ENCODE results near the gene PCSK5.

The PCSK5 gene

DNA sequence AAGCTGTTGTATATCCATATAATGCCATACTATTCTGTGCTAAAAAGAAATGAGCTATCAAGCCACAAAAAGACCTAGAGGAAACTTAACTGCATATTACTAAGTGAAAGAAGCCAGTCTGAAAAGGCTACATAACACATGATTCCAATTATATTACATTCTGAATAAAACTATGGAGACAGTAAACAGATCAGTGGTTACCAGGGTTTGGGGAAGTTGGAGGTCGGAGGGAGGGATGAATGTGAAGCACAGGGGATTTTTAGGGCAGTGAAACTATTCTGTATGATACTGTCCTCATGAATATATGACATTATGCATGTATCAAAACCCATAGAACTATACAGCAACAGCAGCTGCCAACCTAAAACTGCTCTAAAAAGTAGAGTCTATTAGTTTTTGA, 509.4 kb downstream of the PCSK5 start:
- no peak overlapping the region for H4K8ac ChIP-seq (ENCODE audit: low read length)
- H3K18ac ChIP-seq (ENCODE audit: low read depth in 1 of 2, low read length in 2 of 2) = no peak overlapping the region
- DNase-seq = no peak
- H2BK120ac ChIP-seq (ENCODE audit: low read depth, low read length) = no peak overlapping the region
- H3K79me1 ChIP-seq (replicated peaks; ENCODE audit: low read length, poor library complexity, severe bottlenecking) = peaks cover 1% of the 10 kb centered on the region
- H2BK12ac ChIP-seq (ENCODE audit: low read length in 2 of 2) = no peak overlapping the region
- no peaks in the 10 kb centered on the region for H3K27me3 ChIP-seq (ENCODE audit: control insufficient read depth in 1 of 2, insufficient read depth in 1 of 2, low read length in 2 of 2)
- no CpG with 5 or more reads among the region's 1 CpG for WGBS
- H4K91ac ChIP-seq (ENCODE audit: low read length) = no peak overlapping the region
- no peak overlapping the region for H3K23ac ChIP-seq (ENCODE audit: low read length in 2 of 2)
- H2BK15ac ChIP-seq (ENCODE audit: low read depth, poor library complexity, severe bottlenecking) = no peak overlapping the region
- no peaks in the 10 kb centered on the region for H3K36me3 ChIP-seq (ENCODE audit: control insufficient read depth in 1 of 2, insufficient read depth in 2 of 2, low read depth in 1 of 2, low read length in 2 of 2)
- H2AK5ac ChIP-seq (ENCODE audit: low read length, severe bottlenecking) = no peak overlapping the region
- H3K9ac ChIP-seq (ENCODE audit: low read length) = no peak overlapping the region
- no peaks in the 10 kb centered on the region for H3K9me3 ChIP-seq (ENCODE audit: control insufficient read depth, low read length)
- no peak overlapping the region for H3K14ac ChIP-seq (ENCODE audit: low read length in 2 of 2)
- peaks cover 2% of the 10 kb centered on the region for H3K4me1 ChIP-seq (ENCODE audit: control insufficient read depth, insufficient read depth, low read depth, low read length)
- no peak overlapping the region for H3K27ac ChIP-seq (ENCODE audit: low read length, poor library complexity, severe bottlenecking)
- no peak overlapping the region for H3K4me3 ChIP-seq (ENCODE audit: insufficient read depth in 1 of 2, low read depth in 1 of 2, low read length in 2 of 2)
- H3K4me2 ChIP-seq (ENCODE audit: low read length, poor library complexity, severe bottlenecking) = no peak overlapping the region
- H2AFZ ChIP-seq (ENCODE audit: low read depth, low read length) = no peak overlapping the region
- no peak overlapping the region for H2BK5ac ChIP-seq (ENCODE audit: low read depth, low read length, poor library complexity, severe bottlenecking)
- H3K4ac ChIP-seq (ENCODE audit: low read depth in 1 of 2, low read length in 2 of 2) = no peak overlapping the region

DNA sequence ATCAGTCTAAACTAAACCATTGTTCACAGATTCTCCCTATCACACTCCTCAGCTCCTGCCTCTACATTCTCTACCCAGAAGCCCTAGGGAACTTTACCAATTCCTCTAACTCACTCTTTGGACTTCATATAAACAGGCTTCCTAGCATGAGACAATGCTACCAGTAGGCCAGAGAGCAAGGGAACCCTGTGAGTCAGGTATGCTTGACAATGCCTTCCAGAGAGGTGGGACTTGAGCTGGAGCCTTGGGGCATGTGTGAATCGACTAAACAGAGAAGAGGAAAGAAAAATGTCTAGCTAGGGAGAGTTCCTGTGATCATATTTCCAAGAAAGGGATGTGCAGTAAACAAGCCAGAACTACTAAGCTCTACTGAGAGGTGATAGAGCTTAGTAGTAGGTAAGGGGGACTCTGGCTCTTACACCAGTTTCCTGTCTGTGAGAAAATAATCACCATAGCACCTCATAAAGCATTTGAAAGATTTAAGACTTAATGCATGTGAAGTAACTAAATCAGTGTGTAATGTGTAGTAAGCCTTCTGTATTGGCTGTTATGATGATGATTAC, 510.1 kb downstream of the PCSK5 start:
- H3K4me3 ChIP-seq (ENCODE audit: insufficient read depth in 1 of 2, low read depth in 1 of 2, low read length in 2 of 2) = no peak overlapping the region
- no peaks in the 10 kb centered on the region for H3K4me1 ChIP-seq (ENCODE audit: control insufficient read depth, insufficient read depth, low read depth, low read length)
- no peak overlapping the region for H3K4me2 ChIP-seq (ENCODE audit: low read length, poor library complexity, severe bottlenecking)
- 88% methylated on average over 1 of the region's 1 CpG for WGBS
- H3K27me3 ChIP-seq (ENCODE audit: control insufficient read depth in 1 of 2, insufficient read depth in 1 of 2, low read length in 2 of 2) = no peaks in the 10 kb centered on the region
- H2BK12ac ChIP-seq (ENCODE audit: low read length in 2 of 2) = no peak overlapping the region
- H3K14ac ChIP-seq (ENCODE audit: low read length in 2 of 2) = no peak overlapping the region
- no peak overlapping the region for H2BK120ac ChIP-seq (ENCODE audit: low read depth, low read length)
- no peak overlapping the region for H3K9ac ChIP-seq (ENCODE audit: low read length)
- no peak overlapping the region for H3K23ac ChIP-seq (ENCODE audit: low read length in 2 of 2)
- no peaks in the 10 kb centered on the region for H3K36me3 ChIP-seq (ENCODE audit: control insufficient read depth in 1 of 2, insufficient read depth in 2 of 2, low read depth in 1 of 2, low read length in 2 of 2)
- H3K4ac ChIP-seq (ENCODE audit: low read depth in 1 of 2, low read length in 2 of 2) = no peak overlapping the region
- DNase-seq = no peak
- H2AFZ ChIP-seq (ENCODE audit: low read depth, low read length) = no peak overlapping the region
- no peak overlapping the region for H2BK5ac ChIP-seq (ENCODE audit: low read depth, low read length, poor library complexity, severe bottlenecking)
- no peaks in the 10 kb centered on the region for H3K79me1 ChIP-seq (replicated peaks; ENCODE audit: low read length, poor library complexity, severe bottlenecking)
- H2AK5ac ChIP-seq (ENCODE audit: low read length, severe bottlenecking) = no peak overlapping the region
- H2BK15ac ChIP-seq (ENCODE audit: low read depth, poor library complexity, severe bottlenecking) = no peak overlapping the region
- no peak overlapping the region for H4K91ac ChIP-seq (ENCODE audit: low read length)
- H3K27ac ChIP-seq (ENCODE audit: low read length, poor library complexity, severe bottlenecking) = no peak overlapping the region
- no peak overlapping the region for H3K18ac ChIP-seq (ENCODE audit: low read depth in 1 of 2, low read length in 2 of 2)
- no peaks in the 10 kb centered on the region for H3K9me3 ChIP-seq (ENCODE audit: control insufficient read depth, low read length)
- H4K8ac ChIP-seq (ENCODE audit: low read length) = no peak overlapping the region

DNA sequence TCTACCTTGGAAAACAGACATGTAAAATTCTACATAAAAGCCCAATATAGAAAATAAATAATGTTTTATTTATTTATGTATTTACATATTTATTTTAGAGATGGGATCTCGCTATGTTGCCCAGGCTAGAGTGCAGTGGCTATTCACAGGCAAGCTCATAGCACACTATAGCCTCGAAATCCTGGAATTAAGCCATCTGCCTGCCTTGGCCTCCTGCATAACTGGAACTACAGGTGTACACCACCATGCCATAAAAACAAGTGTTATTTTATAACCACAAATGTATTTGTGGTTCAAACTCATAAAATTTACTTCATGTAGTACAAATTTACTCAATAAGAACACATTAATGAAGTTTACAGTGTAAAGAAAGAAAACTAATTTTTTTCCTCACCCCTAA, 510.7 kb downstream of the PCSK5 start:
- Histone ChIP-seq H3K4me3 (ENCODE audit: insufficient read depth in 1 of 2, low read depth in 1 of 2, low read length in 2 of 2) (no peak overlapping the region), H3K36me3 (ENCODE audit: control insufficient read depth in 1 of 2, insufficient read depth in 2 of 2, low read depth in 1 of 2, low read length in 2 of 2) (no peaks in the 10 kb centered on the region), H2BK15ac (ENCODE audit: low read depth, poor library complexity, severe bottlenecking) (no peak overlapping the region), H2AFZ (ENCODE audit: low read depth, low read length) (no peak overlapping the region), H2BK120ac (ENCODE audit: low read depth, low read length) (no peak overlapping the region), H3K79me1 (replicated peaks; ENCODE audit: low read length, poor library complexity, severe bottlenecking) (no peaks in the 10 kb centered on the region), H3K27me3 (ENCODE audit: control insufficient read depth in 1 of 2, insufficient read depth in 1 of 2, low read length in 2 of 2) (no peaks in the 10 kb centered on the region), H3K23ac (ENCODE audit: low read length in 2 of 2) (no peak overlapping the region), H3K9me3 (ENCODE audit: control insufficient read depth, low read length) (no peaks in the 10 kb centered on the region), H4K91ac (ENCODE audit: low read length) (no peak overlapping the region), H3K9ac (ENCODE audit: low read length) (no peak overlapping the region), H3K4ac (ENCODE audit: low read depth in 1 of 2, low read length in 2 of 2) (no peak overlapping the region), H2AK5ac (ENCODE audit: low read length, severe bottlenecking) (no peak overlapping the region), H3K18ac (ENCODE audit: low read depth in 1 of 2, low read length in 2 of 2) (no peak overlapping the region), H3K27ac (ENCODE audit: low read length, poor library complexity, severe bottlenecking) (no peak overlapping the region), H3K14ac (ENCODE audit: low read length in 2 of 2) (no peak overlapping the region), H3K4me1 (ENCODE audit: control insufficient read depth, insufficient read depth, low read depth, low read length) (no peaks in the 10 kb centered on the region), H4K8ac (ENCODE audit: low read length) (no peak overlapping the region), H3K4me2 (ENCODE audit: low read length, poor library complexity, severe bottlenecking) (no peak overlapping the region), H2BK12ac (ENCODE audit: low read length in 2 of 2) (no peak overlapping the region), H2BK5ac (ENCODE audit: low read depth, low read length, poor library complexity, severe bottlenecking) (no peak overlapping the region)
- no peak for DNase-seq
- 100% methylated on average over 2 of the region's 2 CpGs for WGBS

DNA sequence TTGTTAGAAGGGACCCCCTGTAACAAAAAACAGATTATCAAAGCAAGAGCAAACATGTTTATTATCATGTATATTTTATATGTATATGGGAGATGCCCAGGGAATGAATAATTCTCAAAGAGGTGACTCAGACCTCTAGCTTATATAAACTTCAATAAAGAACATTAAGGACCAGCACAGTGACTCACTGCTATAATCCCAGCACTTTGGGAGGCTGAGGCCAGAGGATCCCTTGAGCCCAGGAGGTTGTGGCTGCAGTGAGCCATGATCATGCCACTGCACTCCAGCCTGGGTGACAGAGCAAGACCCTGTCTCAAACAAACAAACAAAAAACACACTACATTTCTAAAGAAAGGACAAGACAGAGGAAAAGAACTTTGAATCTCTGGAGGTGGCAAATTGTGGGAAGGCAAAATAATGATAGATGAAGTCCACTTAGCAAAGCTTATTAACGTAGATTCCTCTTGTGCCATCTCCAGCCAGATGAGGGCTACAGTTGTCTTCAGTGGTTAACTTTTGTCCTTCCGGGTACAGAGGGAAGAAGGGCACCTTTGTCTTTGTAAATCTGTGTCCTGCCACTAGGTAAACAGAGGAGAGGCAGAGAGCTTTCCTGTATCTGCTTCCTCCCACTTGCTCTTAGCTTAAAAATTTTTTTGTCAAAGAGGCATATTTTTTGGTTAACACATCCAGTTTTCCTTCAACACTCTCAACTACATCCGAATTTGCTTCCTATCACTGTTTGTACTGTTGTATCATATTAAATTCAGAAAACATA, 511.3 kb downstream of the PCSK5 start:
- Histone ChIP-seq H3K4me1 (ENCODE audit: control insufficient read depth, insufficient read depth, low read depth, low read length) (no peaks in the 10 kb centered on the region), H2BK120ac (ENCODE audit: low read depth, low read length) (no peak overlapping the region), H2AK5ac (ENCODE audit: low read length, severe bottlenecking) (peak overlapping the region; percentile 7), H3K14ac (ENCODE audit: low read length in 2 of 2) (no peak overlapping the region), H4K8ac (ENCODE audit: low read length) (no peak overlapping the region), H3K9ac (ENCODE audit: low read length) (no peak overlapping the region), H4K91ac (ENCODE audit: low read length) (no peak overlapping the region), H3K4me2 (ENCODE audit: low read length, poor library complexity, severe bottlenecking) (no peak overlapping the region), H2AFZ (ENCODE audit: low read depth, low read length) (no peak overlapping the region), H3K79me1 (replicated peaks; ENCODE audit: low read length, poor library complexity, severe bottlenecking) (no peaks in the 10 kb centered on the region), H3K4ac (ENCODE audit: low read depth in 1 of 2, low read length in 2 of 2) (no peak overlapping the region), H2BK15ac (ENCODE audit: low read depth, poor library complexity, severe bottlenecking) (no peak overlapping the region), H2BK12ac (ENCODE audit: low read length in 2 of 2) (no peak overlapping the region), H3K18ac (ENCODE audit: low read depth in 1 of 2, low read length in 2 of 2) (no peak overlapping the region), H3K23ac (ENCODE audit: low read length in 2 of 2) (no peak overlapping the region), H3K9me3 (ENCODE audit: control insufficient read depth, low read length) (no peaks in the 10 kb centered on the region), H3K27me3 (ENCODE audit: control insufficient read depth in 1 of 2, insufficient read depth in 1 of 2, low read length in 2 of 2) (no peaks in the 10 kb centered on the region), H2BK5ac (ENCODE audit: low read depth, low read length, poor library complexity, severe bottlenecking) (no peak overlapping the region), H3K36me3 (ENCODE audit: control insufficient read depth in 1 of 2, insufficient read depth in 2 of 2, low read depth in 1 of 2, low read length in 2 of 2) (no peaks in the 10 kb centered on the region), H3K4me3 (ENCODE audit: insufficient read depth in 1 of 2, low read depth in 1 of 2, low read length in 2 of 2) (no peak overlapping the region), H3K27ac (ENCODE audit: low read length, poor library complexity, severe bottlenecking) (no peak overlapping the region)
- WGBS = 65% methylated on average over 2 of the region's 3 CpGs
- peak; percentile 48 for DNase-seq
